HG02678 (cell line): ENCODE measurements around the gene SLC37A1.
"Not testable (repeated sequence)": the region's sequence is repeated elsewhere in the genome, so short reads cannot be mapped to it uniquely, and the experiment has no call there.

Experiments
- ATAC-seq: cut with Tn5 transposase; IDR thresholded peaks from one replicate; pipeline ENCODE4 v1.9.1; 2021; ENCODE audit warnings: mild to moderate bottlenecking, moderate library complexity; ENCODE audit not compliant: unreplicated experiment

SLC37A1 gene

GRCh38 chr21:42513151-42513984, at the start of gene SLC37A1:
TSS of gene SLC37A1 (plus strand) at chr21:42513852. CDS start at chr21:42518455, 4,603 bp downstream.
- peak; percentile 74 for ATAC-seq

DNA sequence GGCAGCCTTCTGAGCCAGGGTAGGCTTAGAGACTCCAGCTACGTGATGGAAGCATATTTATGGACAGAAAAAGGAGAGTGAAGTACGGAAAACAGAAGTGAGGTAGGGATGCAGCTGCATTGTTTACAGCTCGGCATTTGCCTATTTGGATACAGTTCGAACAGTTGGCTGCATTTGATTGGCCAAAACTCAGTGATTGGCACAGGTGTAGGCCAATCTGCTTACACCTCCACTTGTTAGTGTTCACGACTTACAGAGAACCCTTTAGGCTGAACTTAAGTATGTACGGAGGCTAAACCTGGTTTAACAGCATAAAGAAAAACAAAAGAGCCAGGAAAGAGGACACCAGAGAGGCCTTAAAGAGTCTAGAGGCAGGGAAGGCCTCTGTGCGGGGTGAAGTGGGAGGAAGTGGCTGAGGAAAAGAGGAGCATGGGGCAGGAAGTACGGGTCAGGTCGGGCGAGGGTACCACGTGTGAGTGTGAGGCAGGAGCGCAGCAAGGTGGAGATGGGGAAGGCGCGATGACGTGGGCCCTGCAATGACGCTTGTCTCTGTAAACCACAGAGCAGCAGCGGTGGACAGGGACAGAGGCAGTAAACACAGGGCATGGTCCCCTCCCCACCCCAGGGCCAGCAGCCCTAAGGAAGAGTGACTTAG, 49.7 kb upstream of the SLC37A1 start:
- no peak for ATAC-seq

- ATAC-seq: peak; percentile 35
Observed at GRCh38 chr21:42465008-42465802, 48.4 kb upstream of the SLC37A1 start.

DNA sequence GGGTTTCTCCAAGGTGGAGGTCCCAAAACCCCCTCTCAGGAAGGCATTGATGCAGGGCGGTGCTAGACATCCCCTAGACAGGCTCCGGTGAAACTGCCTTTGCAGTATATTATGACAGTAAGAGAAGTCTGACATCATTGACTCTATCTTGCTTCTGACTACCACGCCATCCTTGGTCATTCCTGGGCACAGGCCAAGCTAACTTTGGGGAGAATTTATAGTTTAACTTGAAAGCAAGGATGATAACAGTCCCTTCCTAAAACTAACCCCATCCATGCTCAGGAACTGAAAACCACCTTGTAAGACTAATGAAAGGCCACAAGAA, 47.9 kb upstream of the SLC37A1 start:
- no peak for ATAC-seq

- no peak for ATAC-seq
Observed at GRCh38 chr21:42466700-42467099, 47.0 kb upstream of the SLC37A1 start.

DNA sequence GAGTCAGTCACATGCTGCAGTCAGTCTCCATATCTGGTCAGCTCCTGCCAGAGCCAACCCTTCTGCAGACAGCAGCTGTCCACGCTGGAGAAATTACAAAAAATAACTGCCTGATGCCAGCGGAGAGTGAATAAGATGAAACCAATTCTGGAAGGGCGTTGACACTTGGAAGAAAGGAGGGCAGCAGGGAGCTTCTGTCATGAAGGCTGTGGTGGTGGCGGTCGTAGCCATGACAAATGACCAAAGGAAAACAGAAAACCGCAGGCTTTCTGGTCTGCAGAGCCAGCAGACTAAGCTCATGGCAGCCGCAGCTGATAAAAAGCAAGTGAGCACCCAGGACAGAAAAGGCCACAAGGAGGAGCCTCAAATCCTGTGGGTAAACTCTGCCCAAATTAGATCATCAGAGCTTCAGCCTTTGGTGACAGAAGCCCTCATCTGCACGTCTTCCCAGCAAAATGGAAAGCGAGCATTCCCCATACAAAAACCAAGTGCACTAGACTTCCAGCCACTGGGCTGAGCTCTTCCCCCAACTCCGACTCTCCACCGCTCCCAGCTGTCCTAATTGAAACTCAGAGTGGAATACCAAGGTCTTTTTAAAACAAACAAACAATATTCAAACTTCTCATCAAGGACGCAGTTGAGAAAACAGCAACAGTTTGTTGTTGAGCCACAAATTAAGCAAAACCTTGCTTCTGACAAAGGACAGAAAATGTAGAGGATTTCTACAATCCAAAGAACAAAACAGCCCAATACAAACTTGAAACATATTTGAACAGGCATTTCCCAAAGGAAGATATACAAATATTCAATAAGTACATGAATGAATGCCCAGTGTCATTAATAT, 46.3 kb upstream of the SLC37A1 start:
- no peak for ATAC-seq

- no peak for ATAC-seq
Observed at GRCh38 chr21:42468491-42469131, 45.0 kb upstream of the SLC37A1 start.

DNA sequence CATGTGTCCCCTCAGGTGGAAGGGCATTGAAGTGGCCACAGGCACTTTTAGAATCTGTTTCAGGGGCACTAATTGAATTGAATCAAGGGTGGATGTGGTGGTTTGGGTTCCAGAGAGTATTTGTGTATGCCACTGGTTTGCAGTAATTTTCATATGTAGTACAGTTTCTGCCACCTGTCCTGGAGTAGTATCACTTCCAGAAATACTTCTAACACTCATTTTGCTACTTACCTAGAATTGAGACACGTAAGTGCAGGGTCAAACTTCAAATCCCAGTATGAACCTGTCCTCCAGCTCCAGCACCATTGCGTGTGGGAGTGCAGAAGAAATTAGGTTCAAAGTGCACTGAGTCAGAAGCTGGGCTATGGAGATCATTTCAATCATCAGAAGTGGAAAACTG, 44.4 kb upstream of the SLC37A1 start:
- peak; percentile 46 for ATAC-seq

- not testable (repeated sequence) for ATAC-seq
Observed at GRCh38 chr21:42469726-42470125, 43.9 kb upstream of the SLC37A1 start.

DNA sequence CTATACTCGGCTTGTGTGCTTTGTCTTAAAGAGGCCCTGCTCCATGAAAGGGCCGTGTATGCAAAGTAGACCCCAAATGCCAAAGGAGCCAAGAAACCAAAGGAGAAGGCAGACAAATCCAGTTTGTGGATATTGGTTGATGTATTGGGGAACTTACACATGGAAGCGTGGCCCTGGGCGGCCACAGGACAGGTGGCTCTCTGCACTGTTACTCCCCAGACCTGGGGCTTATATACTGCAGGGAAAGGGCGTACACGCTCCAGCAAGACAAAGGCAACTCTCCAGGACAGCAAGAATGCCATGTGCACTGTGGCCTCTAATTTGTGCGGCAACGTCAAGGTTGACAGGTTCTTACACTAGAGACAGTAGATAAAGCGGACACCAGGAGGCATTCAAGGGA, 42.4 kb upstream of the SLC37A1 start:
- ATAC-seq: no peak

- no peak for ATAC-seq
Observed at GRCh38 chr21:42471716-42472330, 41.8 kb upstream of the SLC37A1 start.

- ATAC-seq: no peak
Observed at GRCh38 chr21:42472521-42472920, 41.1 kb upstream of the SLC37A1 start.

DNA sequence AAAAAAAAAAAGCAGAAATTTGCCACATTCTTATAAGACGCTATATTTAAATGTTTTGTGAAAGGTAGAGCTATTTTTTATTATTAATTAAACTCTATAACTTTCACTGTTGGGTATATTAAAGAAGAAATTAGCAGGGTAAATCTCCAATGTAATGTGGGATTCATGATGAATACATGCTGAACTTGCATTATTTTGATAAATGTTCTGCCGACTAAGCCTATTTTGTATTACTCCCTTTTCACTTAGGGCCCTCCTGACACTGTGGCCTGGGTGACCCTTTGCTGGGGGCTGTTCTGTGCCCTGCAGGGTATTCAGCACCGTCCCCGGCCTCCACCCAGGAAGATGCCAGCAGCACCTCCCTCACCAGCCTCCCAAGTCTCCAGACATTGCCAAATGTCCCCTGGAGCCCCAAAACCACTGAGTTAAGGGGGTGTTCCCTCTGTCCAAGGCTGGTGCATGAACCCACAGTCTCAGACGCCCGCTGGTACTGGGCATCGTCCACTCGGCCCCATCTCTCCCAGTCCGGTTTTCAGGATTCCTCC, 40.1 kb upstream of the SLC37A1 start:
- no peak for ATAC-seq

GRCh38 chr21:42474043-42474831, 39.4 kb upstream of the SLC37A1 start:
- ATAC-seq: no peak

DNA sequence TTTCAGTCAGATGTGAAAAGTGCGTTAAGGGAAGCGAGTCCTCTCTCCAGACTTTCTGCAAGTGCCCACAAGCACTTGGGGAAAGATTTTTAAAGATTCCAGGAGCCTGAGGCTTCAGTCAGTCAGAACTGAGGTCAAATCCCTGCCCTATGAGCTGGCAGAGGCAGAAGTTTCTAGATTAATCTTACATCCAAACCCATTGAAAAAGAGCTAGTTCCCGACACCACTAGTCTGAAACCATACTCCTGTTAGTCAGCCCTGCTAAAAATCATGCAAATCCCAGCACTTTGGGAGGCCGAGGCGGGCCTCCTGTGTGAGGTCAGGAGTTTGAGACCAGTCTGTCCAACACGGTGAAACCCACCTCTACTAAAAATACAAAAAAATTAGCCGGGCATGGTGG, 38.6 kb upstream of the SLC37A1 start:
- no peak for ATAC-seq

- ATAC-seq: no peak
Observed at GRCh38 chr21:42475526-42476387, 37.9 kb upstream of the SLC37A1 start.

DNA sequence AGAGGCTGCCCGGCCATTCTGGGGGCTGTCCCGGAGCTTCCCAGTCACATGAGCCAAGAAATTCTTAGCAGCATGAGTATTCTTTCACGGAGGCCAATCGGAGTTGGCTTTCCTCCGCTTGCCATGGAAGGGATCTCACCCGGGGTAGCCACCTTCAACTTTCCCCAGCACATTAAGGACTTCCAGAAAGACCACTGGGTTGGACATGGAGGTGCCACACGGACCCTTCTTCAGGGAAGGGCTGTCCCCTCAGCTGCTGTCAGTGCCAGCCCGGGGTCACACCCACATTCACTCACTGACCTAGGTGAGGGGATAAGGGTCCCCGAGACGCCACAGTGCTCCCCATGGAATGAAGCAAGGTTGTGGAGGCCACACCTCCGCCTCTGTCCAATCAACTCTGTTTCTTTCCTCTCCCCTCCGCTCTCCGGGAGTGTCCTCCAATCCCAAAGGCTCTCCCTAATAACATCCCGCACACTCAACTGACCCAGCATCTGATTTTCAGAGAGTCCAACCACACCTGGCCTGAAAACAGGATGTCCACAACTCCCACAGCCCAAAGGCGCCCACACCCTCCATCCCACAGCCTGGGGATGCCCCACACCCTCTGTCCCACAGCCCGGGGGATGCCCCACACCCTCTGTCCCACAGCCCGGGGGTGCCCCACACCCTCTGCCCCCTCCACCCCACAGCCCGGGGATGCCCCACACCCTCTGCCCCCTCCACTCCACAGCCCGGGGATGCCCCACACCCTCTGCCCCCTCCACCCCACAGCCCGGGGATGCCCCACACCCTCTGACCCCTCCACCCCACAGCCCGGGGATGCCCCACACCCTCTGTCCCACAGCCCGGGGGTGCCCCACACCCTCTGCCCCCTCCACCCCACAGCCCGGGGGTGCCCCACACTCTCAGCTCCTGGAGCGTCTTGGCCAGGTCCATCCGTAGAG, 37.0 kb upstream of the SLC37A1 start:
- ATAC-seq: no peak
